Measurements from ENCODE around the gene CNTNAP2. TPM values are rescaled to one million over a fixed set of nuclear protein-coding genes. Genes with fewer than 3 reads are reported as not detected.

Gene CNTNAP2
- total and polyA plus RNA-seq, 2 of the 8 experiments (the other 6 are each of a cell fraction or from before 2014, with no cell fraction given), result 27.9 to 71.0 TPM

- TF ChIP-seq, protein P1, sequence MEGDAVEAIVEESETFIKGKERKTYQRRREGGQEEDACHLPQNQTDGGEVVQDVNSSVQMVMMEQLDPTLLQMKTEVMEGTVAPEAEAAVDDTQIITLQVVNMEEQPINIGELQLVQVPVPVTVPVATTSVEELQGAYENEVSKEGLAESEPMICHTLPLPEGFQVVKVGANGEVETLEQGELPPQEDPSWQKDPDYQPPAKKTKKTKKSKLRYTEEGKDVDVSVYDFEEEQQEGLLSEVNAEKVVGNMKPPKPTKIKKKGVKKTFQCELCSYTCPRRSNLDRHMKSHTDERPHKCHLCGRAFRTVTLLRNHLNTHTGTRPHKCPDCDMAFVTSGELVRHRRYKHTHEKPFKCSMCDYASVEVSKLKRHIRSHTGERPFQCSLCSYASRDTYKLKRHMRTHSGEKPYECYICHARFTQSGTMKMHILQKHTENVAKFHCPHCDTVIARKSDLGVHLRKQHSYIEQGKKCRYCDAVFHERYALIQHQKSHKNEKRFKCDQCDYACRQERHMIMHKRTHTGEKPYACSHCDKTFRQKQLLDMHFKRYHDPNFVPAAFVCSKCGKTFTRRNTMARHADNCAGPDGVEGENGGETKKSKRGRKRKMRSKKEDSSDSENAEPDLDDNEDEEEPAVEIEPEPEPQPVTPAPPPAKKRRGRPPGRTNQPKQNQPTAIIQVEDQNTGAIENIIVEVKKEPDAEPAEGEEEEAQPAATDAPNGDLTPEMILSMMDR (IDR thresholded peaks at IDR 0.05; ENCODE audit: control extremely low read depth in 1 of 3, insufficient read depth in 1 of 3, low read depth in 1 of 3, low read length in 3 of 3), result no peak
- TF ChIP-seq RBBP5 (IDR thresholded peaks at IDR 0.05; ENCODE audit: borderline replicate concordance, low read depth, low read length) (no peak), HDAC2 (IDR thresholded peaks at IDR 0.05; ENCODE audit: borderline replicate concordance in 1 of 2, low read depth in 2 of 2, low read length in 2 of 2) (no peak)
Observed at GRCh38 chr7:148095066-148095465, 1978.5 kb downstream of the CNTNAP2 start (continued).
